ENCODE measurements around the gene HOXC4.

DNA sequence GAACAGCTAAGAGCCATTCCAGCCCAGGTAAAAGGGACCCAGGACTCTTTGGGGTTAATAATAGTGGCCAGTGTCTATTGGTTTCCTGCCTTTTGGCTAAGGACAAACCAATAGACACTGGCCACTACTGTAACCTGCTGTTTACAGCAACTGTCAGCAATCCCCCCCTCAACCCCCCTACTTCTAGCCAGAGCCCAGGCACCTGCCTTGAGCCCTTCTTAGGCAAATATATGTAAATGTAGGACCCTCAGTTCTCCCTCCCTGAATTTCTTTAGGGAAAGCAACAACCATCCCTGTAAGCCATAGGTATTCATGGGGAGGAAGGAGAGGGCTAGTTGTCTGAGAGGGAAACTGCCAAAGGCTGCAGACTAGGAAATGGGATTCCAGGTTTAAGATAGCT is 22.3 kb downstream of the HOXC4 start:
- TF ChIP-seq, protein P1, sequence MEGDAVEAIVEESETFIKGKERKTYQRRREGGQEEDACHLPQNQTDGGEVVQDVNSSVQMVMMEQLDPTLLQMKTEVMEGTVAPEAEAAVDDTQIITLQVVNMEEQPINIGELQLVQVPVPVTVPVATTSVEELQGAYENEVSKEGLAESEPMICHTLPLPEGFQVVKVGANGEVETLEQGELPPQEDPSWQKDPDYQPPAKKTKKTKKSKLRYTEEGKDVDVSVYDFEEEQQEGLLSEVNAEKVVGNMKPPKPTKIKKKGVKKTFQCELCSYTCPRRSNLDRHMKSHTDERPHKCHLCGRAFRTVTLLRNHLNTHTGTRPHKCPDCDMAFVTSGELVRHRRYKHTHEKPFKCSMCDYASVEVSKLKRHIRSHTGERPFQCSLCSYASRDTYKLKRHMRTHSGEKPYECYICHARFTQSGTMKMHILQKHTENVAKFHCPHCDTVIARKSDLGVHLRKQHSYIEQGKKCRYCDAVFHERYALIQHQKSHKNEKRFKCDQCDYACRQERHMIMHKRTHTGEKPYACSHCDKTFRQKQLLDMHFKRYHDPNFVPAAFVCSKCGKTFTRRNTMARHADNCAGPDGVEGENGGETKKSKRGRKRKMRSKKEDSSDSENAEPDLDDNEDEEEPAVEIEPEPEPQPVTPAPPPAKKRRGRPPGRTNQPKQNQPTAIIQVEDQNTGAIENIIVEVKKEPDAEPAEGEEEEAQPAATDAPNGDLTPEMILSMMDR (IDR thresholded peaks at IDR 0.05) = no peak
- no peak for TF ChIP-seq POLR2A (IDR thresholded peaks at IDR 0.05)
